ENCODE measurements around the gene EBF4.

EBF4 gene

GRCh38 chr20:2760952-2761305 lies 68.3 kb downstream of the EBF4 start:
- Histone ChIP-seq H3K79me2 (ENCODE audit: control insufficient read depth, low read length) (no peaks in the 10 kb centered on the region), H3K9me3 (ENCODE audit: control insufficient read depth, insufficient read depth, low read length) (no peaks in the 10 kb centered on the region), H3K4me1 (ENCODE audit: control insufficient read depth, low read length) (no peaks in the 10 kb centered on the region), H3K4me2 (ENCODE audit: low read length) (no peak overlapping the region), H3K4me3 (ENCODE audit: low read length) (no peak overlapping the region), H3K27me3 (ENCODE audit: control insufficient read depth, low read length) (peaks cover 7% of the 10 kb centered on the region), H3K36me3 (ENCODE audit: control insufficient read depth, low read length) (no peaks in the 10 kb centered on the region), H3K27ac (ENCODE audit: low read depth, low read length) (no peak overlapping the region), H3F3A (ENCODE audit: control insufficient read depth, insufficient read depth) (no peaks in the 10 kb centered on the region), H4K20me1 (ENCODE audit: control insufficient read depth, insufficient read depth, low read depth, low read length) (no peaks in the 10 kb centered on the region), H3K9me2 (replicated peaks; ENCODE audit: control insufficient read depth, low read length) (no peaks in the 10 kb centered on the region)
- TF ChIP-seq CTCF (IDR thresholded peaks at IDR 0.05; ENCODE audit: low read depth, low read length, poor library complexity, severe bottlenecking) (no peak), EZH2phosphoT487 (IDR thresholded peaks at IDR 0.05; ENCODE audit: borderline replicate concordance, low read length) (no peak)

- H3K27me3 ChIP-seq (ENCODE audit: control insufficient read depth, low read length): 0 out of 2 replicates have a peak, but pooled peaks cover 3% of the 10 kb centered on the region
- H3K79me2 ChIP-seq (ENCODE audit: control insufficient read depth, low read length): no peaks in the 10 kb centered on the region
- no peak for TF ChIP-seq CTCF (IDR thresholded peaks at IDR 0.05; ENCODE audit: low read depth, low read length, poor library complexity, severe bottlenecking)
- no peak for TF ChIP-seq EZH2phosphoT487 (IDR thresholded peaks at IDR 0.05; ENCODE audit: borderline replicate concordance, low read length)
- no peaks in the 10 kb centered on the region for H3K9me3 ChIP-seq (ENCODE audit: control insufficient read depth, insufficient read depth, low read length)
- H3F3A ChIP-seq (ENCODE audit: control insufficient read depth, insufficient read depth): no peaks in the 10 kb centered on the region
- no peak overlapping the region for H3K4me2 ChIP-seq (ENCODE audit: low read length)
- H3K9me2 ChIP-seq (replicated peaks; ENCODE audit: control insufficient read depth, low read length): no peaks in the 10 kb centered on the region
- no peak overlapping the region for H3K4me3 ChIP-seq (ENCODE audit: low read length)
- no peak overlapping the region for H3K27ac ChIP-seq (ENCODE audit: low read depth, low read length)
- H3K4me1 ChIP-seq (ENCODE audit: control insufficient read depth, low read length): no peaks in the 10 kb centered on the region
- no peaks in the 10 kb centered on the region for H3K36me3 ChIP-seq (ENCODE audit: control insufficient read depth, low read length)
- H4K20me1 ChIP-seq (ENCODE audit: control insufficient read depth, insufficient read depth, low read depth, low read length): no peaks in the 10 kb centered on the region
Measured at GRCh38 chr20:2761885-2762284, 69.3 kb downstream of the EBF4 start.

- no peaks in the 10 kb centered on the region for H3K79me2 ChIP-seq (ENCODE audit: control insufficient read depth, low read length)
- H3K4me2 ChIP-seq (ENCODE audit: low read length): no peak overlapping the region
- no peak overlapping the region for H3K27ac ChIP-seq (ENCODE audit: low read depth, low read length)
- peaks cover 8% of the 10 kb centered on the region; the same call in 1 of the 2 replicates for H3K27me3 ChIP-seq (ENCODE audit: control insufficient read depth, low read length)
- no peaks in the 10 kb centered on the region for H3K9me3 ChIP-seq (ENCODE audit: control insufficient read depth, insufficient read depth, low read length)
- no peaks in the 10 kb centered on the region for H3K4me1 ChIP-seq (ENCODE audit: control insufficient read depth, low read length)
- TF ChIP-seq EZH2phosphoT487 (IDR thresholded peaks at IDR 0.05; ENCODE audit: borderline replicate concordance, low read length): no peak
- no peak for TF ChIP-seq CTCF (IDR thresholded peaks at IDR 0.05; ENCODE audit: low read depth, low read length, poor library complexity, severe bottlenecking)
- H3F3A ChIP-seq (ENCODE audit: control insufficient read depth, insufficient read depth): no peaks in the 10 kb centered on the region
- H3K36me3 ChIP-seq (ENCODE audit: control insufficient read depth, low read length): no peaks in the 10 kb centered on the region
- H4K20me1 ChIP-seq (ENCODE audit: control insufficient read depth, insufficient read depth, low read depth, low read length): no peaks in the 10 kb centered on the region
- H3K4me3 ChIP-seq (ENCODE audit: low read length): no peak overlapping the region
- no peaks in the 10 kb centered on the region for H3K9me2 ChIP-seq (replicated peaks; ENCODE audit: control insufficient read depth, low read length)
Measured at GRCh38 chr20:2762578-2763131, 70.1 kb downstream of the EBF4 start.

Data from DOHH2 (cell line).